Hematopoietic multipotent progenitor cell treated with erythropoietin and hydrocortisone succinate and interleukin-3 and kit ligand, for 15 days (in vitro differentiated cells): Measurements from ENCODE around the gene TVP23C.

Experiments used
- DNase-seq: peaks from one replicate; pipeline ENCODE4 v3.0.0-alpha.2; 2015; ENCODE audit warnings: low spot score

TVP23C gene

DNA sequence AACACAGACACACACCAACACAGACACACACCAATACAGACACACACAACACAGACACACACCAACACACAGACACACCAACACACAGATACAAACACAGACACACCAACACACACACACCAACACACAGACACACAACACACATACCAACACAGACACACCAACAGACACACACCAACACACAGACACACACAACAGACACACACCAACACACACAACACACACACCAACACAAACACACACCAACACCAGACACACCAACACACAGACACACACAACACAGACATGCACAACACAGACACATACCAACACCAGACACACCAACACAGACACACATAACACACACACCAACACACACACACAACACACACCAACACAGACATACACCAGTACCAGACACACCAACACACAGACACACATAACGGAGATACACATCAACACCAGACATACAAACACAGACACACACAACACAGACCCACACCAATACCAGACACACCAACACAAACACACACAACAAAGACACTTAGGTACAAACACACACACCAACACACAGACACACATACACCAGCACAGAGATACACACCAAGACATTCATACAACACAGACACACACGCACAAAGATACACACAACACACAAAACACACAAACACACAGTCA, 98.1 kb downstream of the TVP23C start:
- no peak for DNase-seq

DNA sequence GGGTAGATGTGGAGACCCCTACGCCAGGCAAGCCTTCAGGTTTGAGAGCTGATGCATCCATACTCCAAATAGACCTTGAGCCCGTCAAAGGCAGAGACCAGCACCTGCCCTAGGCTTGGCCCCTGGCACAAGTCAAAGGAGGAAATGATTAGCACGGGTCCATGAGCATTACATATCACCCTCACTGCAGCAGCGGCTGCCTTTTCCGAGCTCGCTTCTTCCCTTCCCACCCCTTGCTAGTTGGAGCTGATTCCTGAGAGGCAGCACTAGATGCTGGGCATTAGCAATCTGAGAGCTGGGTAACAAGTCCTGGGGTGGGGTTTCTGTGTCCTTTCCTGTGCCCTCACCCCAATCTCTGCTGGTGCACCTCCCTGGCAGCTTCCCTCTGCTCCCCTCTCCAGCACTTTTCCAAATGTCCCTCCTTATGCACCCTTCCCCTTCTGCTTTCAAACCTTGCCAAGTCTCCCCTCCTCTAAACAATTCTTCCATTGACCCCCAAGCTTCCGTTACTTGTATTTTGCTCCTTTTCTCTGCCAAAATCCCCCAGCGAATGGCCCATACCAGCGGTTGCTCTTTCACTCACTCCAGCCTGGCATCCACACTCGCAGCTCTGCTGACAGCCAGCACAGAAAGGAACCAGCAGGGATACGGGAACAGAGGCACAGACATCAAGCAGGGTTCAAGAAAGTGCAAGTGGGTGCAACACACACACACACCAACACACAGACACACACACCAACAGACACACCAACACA, 98.9 kb downstream of the TVP23C start:
- DNase-seq: no peak

DNA sequence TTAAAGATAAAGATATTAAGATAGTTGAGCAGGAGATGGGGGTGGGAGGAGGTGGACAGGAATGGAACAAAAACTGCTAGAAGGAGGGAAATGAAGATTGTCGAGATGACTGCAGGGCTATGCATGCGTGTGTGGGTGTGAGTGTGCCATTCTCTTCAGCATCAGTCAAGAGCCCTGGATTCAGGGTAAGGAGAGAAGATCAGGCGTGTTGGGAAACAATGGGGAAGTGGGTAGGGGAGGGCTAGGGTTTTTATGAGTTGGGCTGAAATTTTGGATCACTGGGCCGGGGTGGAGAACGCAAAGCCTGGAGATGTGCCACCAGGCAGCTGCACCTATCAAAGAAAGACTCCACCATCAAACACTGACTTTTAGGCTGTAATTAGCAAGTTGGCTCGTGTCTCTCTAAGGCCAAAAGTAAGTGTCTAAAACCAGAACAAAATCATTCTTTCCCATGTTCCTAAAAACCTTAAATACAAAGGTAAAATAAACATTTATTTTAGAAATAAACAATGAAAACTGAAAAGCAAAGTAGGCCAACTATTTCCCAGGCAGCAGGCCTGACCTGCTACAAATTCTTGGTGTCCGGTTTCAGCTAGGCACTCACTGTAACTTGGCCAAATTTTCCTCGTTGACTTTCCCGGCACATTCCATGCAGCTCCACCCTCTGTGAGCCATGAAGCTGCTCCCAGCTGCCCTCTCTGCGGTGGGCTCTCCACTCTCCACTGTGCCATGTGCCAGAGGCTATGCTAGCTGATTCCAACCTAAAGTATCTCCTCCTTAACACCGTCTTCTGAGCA, 100.1 kb downstream of the TVP23C start:
- no peak for DNase-seq

DNA sequence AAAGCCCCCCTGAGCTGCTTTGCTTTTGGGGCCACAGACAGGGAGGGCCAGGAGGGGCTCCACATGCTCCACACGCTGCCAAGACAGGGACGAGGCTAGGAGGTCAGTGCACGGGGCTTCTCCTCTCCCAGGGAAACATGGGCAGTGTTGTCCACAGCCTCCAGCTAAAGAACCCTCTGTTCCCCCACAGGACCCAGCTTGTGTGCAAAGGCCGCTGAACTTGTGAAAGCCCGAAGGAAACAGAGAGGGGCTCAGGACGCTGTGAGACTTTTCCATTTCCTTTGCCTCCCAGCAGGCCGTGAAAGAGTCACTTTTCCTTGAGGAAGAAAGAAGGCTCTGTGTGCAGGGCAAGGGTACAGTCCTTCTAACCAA, 105.6 kb downstream of the TVP23C start:
- DNase-seq: no peak

DNA sequence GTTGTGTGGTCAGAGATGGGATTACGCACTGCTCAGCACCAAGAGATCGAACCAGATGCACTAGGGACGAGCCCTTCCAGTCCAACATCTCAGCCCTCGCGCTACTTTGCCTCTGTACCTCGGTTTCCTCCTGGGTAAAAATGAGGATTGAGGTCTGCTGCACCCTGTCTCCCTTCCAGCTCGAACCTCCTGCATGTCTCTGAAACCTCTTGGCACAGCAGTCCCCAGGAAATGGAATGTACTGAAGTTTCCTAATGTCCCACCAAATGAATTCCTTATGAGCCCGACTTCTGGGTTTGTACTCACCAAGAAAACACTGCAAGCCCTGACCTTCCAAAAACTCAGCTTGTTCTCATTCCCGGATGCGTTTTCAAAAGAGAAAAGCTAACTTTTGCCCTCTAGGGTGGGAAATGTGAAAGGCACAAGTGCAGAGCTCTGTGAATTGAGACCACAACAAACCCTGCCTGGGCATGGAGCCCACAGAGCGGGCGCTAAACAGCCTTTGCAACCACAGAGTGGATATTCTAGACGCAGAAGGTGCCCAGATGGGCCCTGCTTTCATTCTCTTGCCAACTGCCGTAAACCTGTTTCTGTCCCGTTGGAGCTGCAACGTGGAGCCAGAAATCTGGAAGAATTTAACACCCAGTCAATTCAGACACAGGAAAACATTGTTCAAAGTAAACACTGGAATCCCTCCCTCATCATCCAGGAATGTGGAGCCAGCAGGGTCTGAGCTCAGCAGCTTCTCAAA, 106.1 kb downstream of the TVP23C start:
- no peak for DNase-seq

DNA sequence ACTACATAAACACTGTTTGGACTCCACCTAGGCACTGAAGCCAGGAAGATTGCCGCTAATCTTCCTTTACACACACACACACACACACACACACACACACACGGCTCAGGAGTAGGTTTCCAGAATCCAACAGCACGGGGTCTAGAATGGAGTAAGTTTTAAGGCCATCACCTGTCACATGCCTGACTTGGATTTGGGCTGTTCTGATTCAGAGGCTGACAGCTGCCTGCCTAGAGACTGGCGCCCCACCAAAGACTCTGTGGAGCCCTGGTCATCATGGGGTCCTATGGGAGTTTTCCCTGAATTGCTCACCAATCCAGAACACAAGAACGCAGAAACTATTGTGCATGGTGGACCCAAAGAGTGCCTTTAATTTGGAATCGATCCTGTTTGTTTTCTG, 106.8 kb downstream of the TVP23C start:
- DNase-seq: no peak

DNA sequence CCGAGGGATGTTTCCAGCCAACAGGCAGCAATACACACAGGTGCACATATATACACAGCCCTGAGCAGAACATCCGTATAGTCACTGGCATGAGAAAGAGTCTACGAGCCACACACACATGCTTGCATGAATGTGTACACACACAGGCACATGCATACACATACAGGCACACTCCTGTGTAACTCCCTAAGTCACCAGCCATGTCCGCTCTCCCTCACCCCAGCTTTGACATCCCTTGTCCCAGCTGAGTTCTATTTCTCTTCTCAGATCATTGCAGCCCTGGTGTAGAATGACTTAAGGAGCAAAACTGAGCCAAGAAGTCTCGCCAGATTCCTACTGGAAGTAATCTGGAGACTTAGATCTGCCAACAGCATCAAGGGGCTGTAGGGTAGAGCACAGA, 108.9 kb downstream of the TVP23C start:
- no peak for DNase-seq

DNA sequence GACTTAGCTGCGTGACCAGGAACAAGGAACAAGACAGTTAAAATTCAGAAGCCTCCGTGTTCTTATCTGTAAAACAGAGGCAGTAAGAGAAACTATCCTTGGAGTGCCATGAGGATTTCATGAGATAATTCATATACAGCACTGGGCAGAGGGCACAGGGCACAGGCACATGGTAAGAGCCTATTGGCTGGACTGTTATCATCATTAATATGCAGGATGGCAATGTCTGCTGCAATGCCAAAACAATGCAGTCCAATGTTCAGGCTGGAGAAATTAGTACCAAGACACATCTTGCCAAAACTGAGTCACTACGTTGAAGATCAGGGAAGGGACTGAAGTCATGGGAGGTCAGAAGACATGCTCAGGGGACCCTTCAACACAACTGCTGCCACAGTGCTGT, 109.5 kb downstream of the TVP23C start:
- no peak for DNase-seq

DNA sequence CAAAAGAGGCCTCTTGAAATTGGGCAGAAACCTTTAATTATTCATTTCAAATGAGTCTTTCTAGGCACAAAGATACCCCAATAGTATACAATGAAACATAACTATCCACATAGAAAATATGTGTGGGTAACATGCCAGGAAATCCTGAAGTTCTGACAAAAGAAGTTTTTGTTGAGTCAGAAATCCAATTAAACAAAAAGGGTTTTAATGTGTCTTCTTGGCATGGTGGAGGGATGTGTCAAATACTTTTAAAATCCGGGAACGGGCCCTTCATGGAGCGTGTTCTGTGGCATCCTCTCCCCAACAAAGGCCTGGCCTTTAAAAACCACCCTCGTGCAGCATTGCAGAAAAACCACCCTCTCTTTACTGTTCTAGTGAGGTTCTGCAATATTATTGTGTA, 110.0 kb downstream of the TVP23C start:
- no peak for DNase-seq

DNA sequence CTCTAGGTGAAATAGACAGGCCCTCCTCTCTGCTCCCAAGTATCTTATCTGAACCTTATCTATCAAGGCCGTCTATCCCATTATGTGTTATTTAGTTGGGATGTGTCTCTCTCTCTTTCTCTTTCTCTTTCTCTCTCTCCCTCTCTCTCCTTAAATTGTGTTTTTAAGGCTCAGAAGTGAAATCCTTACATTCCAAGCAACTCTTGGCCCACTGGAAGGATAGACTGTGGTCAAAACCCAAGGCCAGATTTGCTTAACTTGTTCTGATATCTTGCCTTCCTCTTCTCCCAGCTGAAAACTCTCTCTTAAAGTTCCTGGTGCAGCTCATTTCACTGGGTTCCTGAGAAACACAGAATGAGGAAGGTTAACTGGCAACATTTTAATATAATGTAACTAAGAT, 110.5 kb downstream of the TVP23C start:
- no peak for DNase-seq
